ENCODE measurements around the gene PPARA. TPM values are rescaled to one million over a fixed set of nuclear protein-coding genes. Genes with fewer than 3 reads are reported as not detected.

Gene PPARA
- total RNA-seq, 2 experiments from 2014 or later: 3.3 to 10.5 TPM

GRCh38 chr22:46158283-46158682 is 8.0 kb downstream of the PPARA start:
- Histone ChIP-seq H3K9me3 (ENCODE audit: low read length) (no peaks in the 10 kb centered on the region), H3K4me3 (ENCODE audit: low read depth, low read length, poor library complexity, severe bottlenecking) (no peak overlapping the region), H3K4me1 (ENCODE audit: insufficient read depth, low read length, poor library complexity, severe bottlenecking) (no peaks in the 10 kb centered on the region), H3K79me2 (ENCODE audit: insufficient read depth, low read depth, low read length) (no peaks in the 10 kb centered on the region), H3K36me3 (ENCODE audit: insufficient read depth, low read length) (no peaks in the 10 kb centered on the region), H3K27ac (ENCODE audit: low read depth, low read length, poor library complexity, severe bottlenecking) (no peak overlapping the region), H3K4me2 (ENCODE audit: low read length) (no peak overlapping the region), H3K9me2 (ENCODE audit: insufficient read depth, low read length) (no peaks in the 10 kb centered on the region), H2AFZ (ENCODE audit: low read length) (no peak overlapping the region), H4K20me1 (ENCODE audit: insufficient read depth, low read length) (no peaks in the 10 kb centered on the region)
- intact Hi-C loops (cut with micrococcal nuclease; ENCODE audit: unreplicated experiment): no loop called here
- no TSS peak for BruUV-seq (replicated peaks)
- CTCF ChIA-PET (ENCODE audit: unreplicated experiment): no interaction called here
- no peak for TF ChIP-seq CTCF (conservative IDR thresholded peaks at IDR 0.05; ENCODE audit: low read length)
- no peak for TF ChIP-seq EZH2phosphoT487 (IDR thresholded peaks at IDR 0.05; ENCODE audit: borderline replicate concordance, low read depth, low read length)
- no peak for DNase-seq (ENCODE audit: low spot score)
- POLR2A ChIA-PET: interaction anchor here (0.6 kb wide), 1 partner anchor 14 kb away, joined by 3 read pairs; no protein-coding TSS in a partner anchor

GRCh38 chr22:46159212-46159611 is 8.9 kb downstream of the PPARA start:
- POLR2A ChIA-PET: no interaction called here
- Histone ChIP-seq H3K27ac (ENCODE audit: low read depth, low read length, poor library complexity, severe bottlenecking) (no peak overlapping the region), H3K4me2 (ENCODE audit: low read length) (no peak overlapping the region), H2AFZ (ENCODE audit: low read length) (no peak overlapping the region), H3K9me3 (ENCODE audit: low read length) (no peaks in the 10 kb centered on the region), H3K36me3 (ENCODE audit: insufficient read depth, low read length) (no peaks in the 10 kb centered on the region), H3K9me2 (ENCODE audit: insufficient read depth, low read length) (no peaks in the 10 kb centered on the region), H3K4me1 (ENCODE audit: insufficient read depth, low read length, poor library complexity, severe bottlenecking) (no peaks in the 10 kb centered on the region), H3K4me3 (ENCODE audit: low read depth, low read length, poor library complexity, severe bottlenecking) (no peak overlapping the region), H4K20me1 (ENCODE audit: insufficient read depth, low read length) (no peaks in the 10 kb centered on the region), H3K79me2 (ENCODE audit: insufficient read depth, low read depth, low read length) (no peaks in the 10 kb centered on the region)
- intact Hi-C loops (cut with micrococcal nuclease; ENCODE audit: unreplicated experiment): no loop called here
- no TSS peak for BruUV-seq (replicated peaks)
- CTCF ChIA-PET (ENCODE audit: unreplicated experiment): no interaction called here
- no peak for DNase-seq (ENCODE audit: low spot score)
- TF ChIP-seq EZH2phosphoT487 (IDR thresholded peaks at IDR 0.05; ENCODE audit: borderline replicate concordance, low read depth, low read length): no peak
- no peak for TF ChIP-seq CTCF (conservative IDR thresholded peaks at IDR 0.05; ENCODE audit: low read length)

- ChIA-PET CTCF (ENCODE audit: unreplicated experiment) (no interaction called here), POLR2A (no interaction called here)
- Histone ChIP-seq H2AFZ (ENCODE audit: low read length) (no peak overlapping the region), H3K79me2 (ENCODE audit: insufficient read depth, low read depth, low read length) (no peaks in the 10 kb centered on the region), H3K4me2 (ENCODE audit: low read length) (no peak overlapping the region), H3K4me3 (ENCODE audit: low read depth, low read length, poor library complexity, severe bottlenecking) (no peak overlapping the region), H3K9me3 (ENCODE audit: low read length) (no peaks in the 10 kb centered on the region), H4K20me1 (ENCODE audit: insufficient read depth, low read length) (no peaks in the 10 kb centered on the region), H3K36me3 (ENCODE audit: insufficient read depth, low read length) (no peaks in the 10 kb centered on the region), H3K4me1 (ENCODE audit: insufficient read depth, low read length, poor library complexity, severe bottlenecking) (no peaks in the 10 kb centered on the region), H3K27ac (ENCODE audit: low read depth, low read length, poor library complexity, severe bottlenecking) (no peak overlapping the region), H3K9me2 (ENCODE audit: insufficient read depth, low read length) (no peaks in the 10 kb centered on the region)
- no TSS peak for BruUV-seq (replicated peaks)
- TF ChIP-seq EZH2phosphoT487 (IDR thresholded peaks at IDR 0.05; ENCODE audit: borderline replicate concordance, low read depth, low read length) (no peak), CTCF (conservative IDR thresholded peaks at IDR 0.05; ENCODE audit: low read length) (no peak)
- DNase-seq (ENCODE audit: low spot score): no peak
- intact Hi-C loops (cut with micrococcal nuclease; ENCODE audit: unreplicated experiment): no loop called here
These were observed 9.5 kb downstream of the PPARA start for GRCh38 chr22:46159777-46160176.
